Osteoblast (primary cell): ENCODE data around the gene GZMA. TPM values are rescaled to one million over a fixed set of nuclear protein-coding genes. Genes with fewer than 3 reads are reported as not detected.

ENCODE experiments used
- DNase-seq: peaks from one replicate; pipeline ENCODE4 v3.0.0; 2011; ENCODE audit warnings: low spot score, mixed read lengths; ENCODE audit not compliant: insufficient read length; ENCODE audit errors: missing footprints
- H2AFZ ChIP-seq: 2 replicates; pipeline ENCODE4 v1.6.0; 2011; ENCODE audit warnings: mild to moderate bottlenecking, low read length
- H3K27ac ChIP-seq: 2 replicates; pipeline ENCODE4 v1.5.1; 2011; ENCODE audit warnings: mild to moderate bottlenecking, low read depth, low read length, moderate library complexity
- H3K27me3 ChIP-seq: 2 replicates; pipeline ENCODE4 v1.6.0; 2012; ENCODE audit warnings: mild to moderate bottlenecking, control low read depth, inconsistent platforms, low read length, moderate library complexity; ENCODE audit not compliant: insufficient read depth
- H3K36me3 ChIP-seq: 2 replicates; pipeline ENCODE4 v1.5.1; 2011; ENCODE audit warnings: mild to moderate bottlenecking, low read length, control low read depth, moderate library complexity; ENCODE audit not compliant: insufficient read depth
- H3K4me1 ChIP-seq: 2 replicates; pipeline ENCODE4 v1.5.1; 2011; ENCODE audit warnings: mild to moderate bottlenecking, low read length, control low read depth, moderate library complexity; ENCODE audit not compliant: insufficient read depth
- H3K4me2 ChIP-seq: 2 replicates; pipeline ENCODE4 v1.6.0; 2011; ENCODE audit warnings: mild to moderate bottlenecking, low read length; ENCODE audit not compliant: insufficient read depth
- H3K4me3 ChIP-seq: fragments of 200-600 bp; sonication (generic); 3 replicates; pipeline ENCODE4 v1.5.1; 2012; ENCODE audit warnings: mild to moderate bottlenecking, low read length, inconsistent platforms; ENCODE audit not compliant: insufficient read depth
- H3K79me2 ChIP-seq: 2 replicates; pipeline ENCODE4 v1.6.0; 2012; ENCODE audit warnings: mild to moderate bottlenecking, low read length, control low read depth, inconsistent platforms; ENCODE audit not compliant: insufficient read depth
- H3K9me3 ChIP-seq: 2 replicates; pipeline ENCODE4 v1.5.1; 2011; ENCODE audit warnings: low read depth, low read length, control low read depth
- H4K20me1 ChIP-seq: 2 replicates; pipeline ENCODE4 v1.6.0; 2012; ENCODE audit warnings: mild to moderate bottlenecking, low read length, control low read depth; ENCODE audit not compliant: insufficient read depth
- total RNA-seq: library from RNA; depleted of rRNA; stranded (reverse); fragments of >200 nt; gene quantifications from 2 replicates; pipeline ENCODE4 v1.2.3, GENCODE V29; 2012
- TF ChIP-seq, protein P1 (sequence below): IDR thresholded peaks from 2 replicates; pipeline ENCODE4 v1.5.1; 2011; ENCODE audit warnings: mild to moderate bottlenecking, low read depth, low read length, moderate library complexity; ENCODE audit errors: extremely low read depth

Gene GZMA
- total RNA-seq, 1 donor: not detected

DNA sequence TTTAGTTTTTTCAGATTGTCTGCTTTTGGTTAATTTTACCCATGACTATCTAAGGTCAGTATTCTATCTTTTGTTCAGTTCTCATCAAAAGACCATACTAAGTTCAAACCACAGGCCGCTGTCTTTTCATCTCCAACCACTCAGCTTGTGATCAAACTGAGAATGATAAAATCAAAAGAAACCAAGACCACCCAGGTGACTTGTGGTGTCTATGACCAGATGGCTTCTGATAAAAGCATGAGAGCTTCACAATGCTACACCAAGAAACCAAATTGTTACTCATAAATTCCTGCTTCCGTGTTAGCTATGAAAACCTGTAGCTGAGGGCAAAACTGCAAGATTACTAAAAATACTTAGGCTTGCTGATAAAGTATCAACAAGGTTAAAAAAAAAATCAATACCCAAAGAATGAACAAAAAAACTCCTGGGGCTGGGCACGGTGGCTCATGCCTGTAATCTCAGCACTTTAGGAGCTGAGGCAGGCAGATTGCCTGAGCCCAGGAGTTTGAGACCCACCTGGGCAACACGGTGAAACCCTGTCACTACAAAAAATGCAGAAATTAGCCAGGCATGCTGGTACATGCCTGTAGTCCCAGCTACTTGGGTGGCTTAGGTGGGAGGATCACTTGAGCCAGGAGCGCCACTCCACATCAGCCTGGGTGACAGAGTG, 31.7 kb downstream of the GZMA start:
- H3K4me1 ChIP-seq: no peaks in the 10 kb centered on the region
- TF ChIP-seq, protein P1, sequence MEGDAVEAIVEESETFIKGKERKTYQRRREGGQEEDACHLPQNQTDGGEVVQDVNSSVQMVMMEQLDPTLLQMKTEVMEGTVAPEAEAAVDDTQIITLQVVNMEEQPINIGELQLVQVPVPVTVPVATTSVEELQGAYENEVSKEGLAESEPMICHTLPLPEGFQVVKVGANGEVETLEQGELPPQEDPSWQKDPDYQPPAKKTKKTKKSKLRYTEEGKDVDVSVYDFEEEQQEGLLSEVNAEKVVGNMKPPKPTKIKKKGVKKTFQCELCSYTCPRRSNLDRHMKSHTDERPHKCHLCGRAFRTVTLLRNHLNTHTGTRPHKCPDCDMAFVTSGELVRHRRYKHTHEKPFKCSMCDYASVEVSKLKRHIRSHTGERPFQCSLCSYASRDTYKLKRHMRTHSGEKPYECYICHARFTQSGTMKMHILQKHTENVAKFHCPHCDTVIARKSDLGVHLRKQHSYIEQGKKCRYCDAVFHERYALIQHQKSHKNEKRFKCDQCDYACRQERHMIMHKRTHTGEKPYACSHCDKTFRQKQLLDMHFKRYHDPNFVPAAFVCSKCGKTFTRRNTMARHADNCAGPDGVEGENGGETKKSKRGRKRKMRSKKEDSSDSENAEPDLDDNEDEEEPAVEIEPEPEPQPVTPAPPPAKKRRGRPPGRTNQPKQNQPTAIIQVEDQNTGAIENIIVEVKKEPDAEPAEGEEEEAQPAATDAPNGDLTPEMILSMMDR: no peak
- no peaks in the 10 kb centered on the region for H3K79me2 ChIP-seq
- H3K27ac ChIP-seq: no peak overlapping the region
- no peaks in the 10 kb centered on the region for H3K36me3 ChIP-seq
- H3K9me3 ChIP-seq: no peaks in the 10 kb centered on the region
- no peaks in the 10 kb centered on the region for H4K20me1 ChIP-seq
- DNase-seq: peak; percentile 9
- H2AFZ ChIP-seq: no peak overlapping the region
- no peaks in the 10 kb centered on the region for H3K27me3 ChIP-seq
- H3K4me3 ChIP-seq: no peak overlapping the region
- H3K4me2 ChIP-seq: no peak overlapping the region

DNA sequence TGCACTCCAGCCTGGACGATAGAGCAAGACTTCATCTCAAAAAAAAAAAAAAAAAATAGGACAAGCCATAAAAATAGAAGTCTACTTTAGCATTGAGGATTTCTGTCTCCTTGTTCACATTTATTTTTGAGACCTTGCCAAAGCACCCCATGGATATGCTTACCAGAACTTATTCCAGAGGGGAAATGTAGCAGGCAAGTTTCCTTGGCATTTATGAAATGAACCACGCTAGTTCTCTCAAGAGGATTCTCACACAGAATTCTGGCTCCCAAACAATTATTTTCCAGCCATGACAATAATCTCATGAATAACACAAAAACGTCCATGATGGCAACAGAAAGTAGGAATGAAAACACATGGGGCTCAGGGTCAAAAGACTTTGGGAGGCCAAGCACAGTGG, 34.1 kb downstream of the GZMA start:
- no peaks in the 10 kb centered on the region for H3K4me1 ChIP-seq
- no peaks in the 10 kb centered on the region for H3K79me2 ChIP-seq
- H3K27me3 ChIP-seq: no peaks in the 10 kb centered on the region
- H3K27ac ChIP-seq: no peak overlapping the region
- no peaks in the 10 kb centered on the region for H3K9me3 ChIP-seq
- no peak for DNase-seq
- no peaks in the 10 kb centered on the region for H4K20me1 ChIP-seq
- H3K36me3 ChIP-seq: no peaks in the 10 kb centered on the region
- peak overlapping the region; percentile 26 for H2AFZ ChIP-seq
- no peak overlapping the region for H3K4me2 ChIP-seq
- TF ChIP-seq, protein P1: no peak
- no peak overlapping the region for H3K4me3 ChIP-seq

DNA sequence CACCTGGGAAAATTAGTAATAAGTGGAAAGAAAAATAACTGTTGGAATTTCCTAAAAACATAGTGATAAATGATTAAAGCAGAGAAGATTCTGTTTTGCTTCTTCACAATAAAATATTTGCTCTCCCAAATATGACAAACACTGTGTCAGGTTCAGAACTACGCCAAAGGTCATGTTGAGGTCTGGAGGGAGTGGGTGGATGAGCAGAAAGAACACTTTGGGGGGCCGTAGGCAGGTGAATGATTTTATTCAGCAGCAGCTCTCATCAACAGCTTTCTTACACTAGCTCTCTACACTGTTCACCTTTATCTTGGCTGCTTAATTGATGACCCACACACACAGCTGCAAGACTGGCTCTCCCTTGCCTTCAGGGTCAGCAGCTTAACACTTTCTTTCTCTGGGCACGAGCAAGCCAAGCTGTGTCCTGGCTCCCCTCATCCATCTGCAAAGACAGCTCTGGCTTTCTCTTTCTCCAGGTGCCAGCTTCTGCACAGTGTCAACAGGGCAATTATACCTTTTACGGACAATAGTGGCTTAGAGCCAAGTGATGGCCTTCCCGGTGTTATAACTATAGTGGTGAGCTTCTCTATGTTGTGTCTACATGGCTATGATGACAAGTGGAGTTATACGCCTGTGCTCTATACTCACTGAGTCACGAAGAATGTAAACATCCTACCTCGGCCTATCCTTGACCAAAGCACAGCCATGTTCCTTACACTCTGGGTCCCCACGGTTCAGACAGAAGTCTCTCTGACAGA, 38.6 kb downstream of the GZMA start:
- Histone ChIP-seq H3K79me2 (no peaks in the 10 kb centered on the region), H3K9me3 (no peaks in the 10 kb centered on the region), H3K4me2 (no peak overlapping the region), H3K27ac (no peak overlapping the region), H3K4me1 (no peaks in the 10 kb centered on the region), H3K27me3 (peaks cover 6% of the 10 kb centered on the region), H2AFZ (no peak overlapping the region), H4K20me1 (no peaks in the 10 kb centered on the region), H3K36me3 (no peaks in the 10 kb centered on the region), H3K4me3 (no peak overlapping the region)
- DNase-seq: no peak
- TF ChIP-seq, protein P1: no peak

DNA sequence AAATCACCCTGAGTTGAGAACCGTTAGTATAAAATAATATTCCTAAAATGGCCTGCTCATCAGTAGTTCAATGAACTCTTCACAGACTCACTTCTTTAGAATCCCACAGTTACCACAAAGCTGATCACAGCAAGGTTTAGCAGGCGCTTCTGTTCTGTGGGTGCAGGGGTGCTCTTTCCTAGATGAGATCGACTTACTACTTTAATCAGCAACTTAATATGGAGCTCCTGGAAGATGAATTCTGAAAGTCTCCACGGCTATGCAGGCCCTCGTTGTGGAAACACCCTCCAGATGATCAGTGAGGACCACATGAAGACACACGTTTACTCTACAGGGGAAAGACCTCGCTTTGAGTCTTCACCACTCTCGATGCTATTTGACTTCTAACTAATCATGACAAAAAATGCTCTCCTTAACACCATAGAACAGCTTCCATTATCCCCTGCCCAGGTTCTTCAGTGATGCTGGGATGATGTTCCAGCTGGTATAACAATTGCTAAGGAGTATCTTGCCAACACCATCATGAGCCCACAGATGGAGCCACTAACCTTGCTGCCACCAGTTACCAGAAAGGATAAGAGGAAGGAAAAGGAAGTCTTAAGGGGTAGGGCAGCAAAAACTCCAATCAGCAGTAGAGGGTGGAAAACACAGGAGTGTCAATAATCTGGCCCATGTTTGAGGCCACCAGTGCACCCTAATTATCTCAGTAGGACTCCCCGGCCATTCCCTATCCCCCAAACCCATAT, 39.7 kb downstream of the GZMA start:
- Histone ChIP-seq H3K4me3 (no peak overlapping the region), H3K4me1 (no peaks in the 10 kb centered on the region), H3K36me3 (no peaks in the 10 kb centered on the region), H3K9me3 (no peaks in the 10 kb centered on the region), H3K27me3 (peaks cover 6% of the 10 kb centered on the region), H3K79me2 (no peaks in the 10 kb centered on the region), H3K27ac (no peak overlapping the region), H2AFZ (no peak overlapping the region), H3K4me2 (no peak overlapping the region), H4K20me1 (no peaks in the 10 kb centered on the region)
- DNase-seq: no peak
- TF ChIP-seq, protein P1: no peak
